ENCODE results near the gene FLACC1. TPM values are rescaled to one million over a fixed set of nuclear protein-coding genes. Genes with fewer than 3 reads are reported as not detected.

The FLACC1 gene
- total RNA-seq, 2 donors from 2014 or later, result 0.79 to 0.91 TPM

DNA sequence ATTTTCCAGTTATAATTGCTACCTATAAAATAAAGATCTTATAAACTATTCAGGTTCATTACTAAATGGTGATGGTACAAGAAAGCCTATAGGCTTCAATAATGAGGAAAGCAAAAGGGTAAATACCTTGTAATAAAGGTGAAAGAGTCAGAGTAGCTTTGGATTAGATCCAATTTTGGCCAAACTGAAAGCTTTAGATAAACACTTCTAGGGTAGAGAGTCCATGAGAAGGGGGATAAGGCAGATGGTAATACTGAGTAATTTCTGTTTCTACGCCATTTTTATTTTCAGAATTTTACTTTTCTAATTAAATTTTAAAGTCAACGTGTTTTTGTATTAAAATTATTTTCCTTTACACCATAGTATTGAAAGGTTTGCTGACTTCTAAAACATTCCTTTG lies 87.4 kb downstream of the FLACC1 start:
- H3K9me3 Mint-ChIP-seq, result no peaks in the 10 kb centered on the region
- H3K27me3 ChIP-seq (ENCODE audit: control insufficient read depth, insufficient read depth, low read length, poor library complexity, severe bottlenecking), result no peaks in the 10 kb centered on the region
- TF ChIP-seq, protein P1, sequence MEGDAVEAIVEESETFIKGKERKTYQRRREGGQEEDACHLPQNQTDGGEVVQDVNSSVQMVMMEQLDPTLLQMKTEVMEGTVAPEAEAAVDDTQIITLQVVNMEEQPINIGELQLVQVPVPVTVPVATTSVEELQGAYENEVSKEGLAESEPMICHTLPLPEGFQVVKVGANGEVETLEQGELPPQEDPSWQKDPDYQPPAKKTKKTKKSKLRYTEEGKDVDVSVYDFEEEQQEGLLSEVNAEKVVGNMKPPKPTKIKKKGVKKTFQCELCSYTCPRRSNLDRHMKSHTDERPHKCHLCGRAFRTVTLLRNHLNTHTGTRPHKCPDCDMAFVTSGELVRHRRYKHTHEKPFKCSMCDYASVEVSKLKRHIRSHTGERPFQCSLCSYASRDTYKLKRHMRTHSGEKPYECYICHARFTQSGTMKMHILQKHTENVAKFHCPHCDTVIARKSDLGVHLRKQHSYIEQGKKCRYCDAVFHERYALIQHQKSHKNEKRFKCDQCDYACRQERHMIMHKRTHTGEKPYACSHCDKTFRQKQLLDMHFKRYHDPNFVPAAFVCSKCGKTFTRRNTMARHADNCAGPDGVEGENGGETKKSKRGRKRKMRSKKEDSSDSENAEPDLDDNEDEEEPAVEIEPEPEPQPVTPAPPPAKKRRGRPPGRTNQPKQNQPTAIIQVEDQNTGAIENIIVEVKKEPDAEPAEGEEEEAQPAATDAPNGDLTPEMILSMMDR (conservative IDR thresholded peaks at IDR 0.05), result no peak
- H3K36me3 ChIP-seq (ENCODE audit: control insufficient read depth, insufficient read depth, low read length), result no peaks in the 10 kb centered on the region
- H3K4me3 ChIP-seq (ENCODE audit: low read length), result no peak overlapping the region
- no CpG with 5 or more reads among the region's 2 CpGs for WGBS, 2 experiments (ENCODE audit: insufficient coverage in 1 of 2, insufficient read length in 1 of 2)
- H3K4me1 ChIP-seq (ENCODE audit: control insufficient read depth, insufficient read depth, low read length), result no peaks in the 10 kb centered on the region
- no peaks in the 10 kb centered on the region for H3K9me3 ChIP-seq (ENCODE audit: control insufficient read depth, low read length)
- H3K27ac ChIP-seq (ENCODE audit: low read depth, low read length), result no peak overlapping the region
- H3K9ac ChIP-seq (ENCODE audit: extremely low read depth, low read length, poor library complexity, severe bottlenecking), result no peak overlapping the region
- H3K36me3 Mint-ChIP-seq (ENCODE audit: low read depth), result no peaks in the 10 kb centered on the region
- no peak for DNase-seq
- H3K27me3 Mint-ChIP-seq (ENCODE audit: insufficient read depth), result no peaks in the 10 kb centered on the region
- H3K4me1 Mint-ChIP-seq, result no peaks in the 10 kb centered on the region
- H3K4me3 Mint-ChIP-seq, result no peak overlapping the region
- no peak overlapping the region for H3K27ac Mint-ChIP-seq

DNA sequence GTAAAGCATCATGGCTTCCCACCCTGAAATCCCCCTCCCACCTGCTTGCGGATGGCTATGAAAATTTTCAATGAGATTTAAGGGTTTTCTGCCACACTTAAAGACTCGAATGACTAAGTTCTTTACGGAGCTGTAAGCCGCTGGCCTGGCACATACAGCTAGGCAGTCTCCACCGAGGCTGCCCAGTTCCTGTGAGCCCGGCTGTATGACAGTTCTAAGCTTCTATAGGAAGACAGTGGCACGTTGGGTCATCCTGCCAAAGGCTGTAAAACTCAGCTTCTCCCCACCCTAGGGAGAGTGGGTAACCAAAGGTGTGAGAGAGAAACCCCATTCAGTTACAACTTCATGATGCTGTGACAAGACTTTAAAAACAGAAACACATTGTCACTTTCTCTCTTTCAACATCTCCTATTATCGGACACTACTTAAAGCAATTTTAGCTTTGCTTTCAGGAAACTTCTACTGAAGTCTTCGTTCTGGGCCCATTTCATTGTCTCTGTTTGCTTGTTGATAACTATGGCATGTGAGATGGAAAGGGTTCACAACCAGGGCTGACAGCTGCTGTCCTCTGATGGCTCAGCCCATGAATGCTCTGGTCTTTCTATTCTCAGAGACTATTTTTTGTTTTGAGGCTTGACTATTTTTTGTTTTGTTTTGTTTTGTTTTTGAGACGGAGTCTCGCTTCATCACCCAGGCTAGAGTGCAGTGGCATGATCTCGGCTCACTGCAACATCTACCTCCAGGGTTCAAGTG lies 89.7 kb downstream of the FLACC1 start:
- Histone ChIP-seq H3K4me1 (ENCODE audit: control insufficient read depth, insufficient read depth, low read length) (no peaks in the 10 kb centered on the region), H3K36me3 (ENCODE audit: control insufficient read depth, insufficient read depth, low read length) (no peaks in the 10 kb centered on the region), H3K27me3 (ENCODE audit: control insufficient read depth, insufficient read depth, low read length, poor library complexity, severe bottlenecking) (no peaks in the 10 kb centered on the region), H3K9me3 (ENCODE audit: control insufficient read depth, low read length) (no peaks in the 10 kb centered on the region), H3K9ac (ENCODE audit: extremely low read depth, low read length, poor library complexity, severe bottlenecking) (no peak overlapping the region), H3K4me3 (ENCODE audit: low read length) (no peak overlapping the region), H3K27ac (ENCODE audit: low read depth, low read length) (no peak overlapping the region)
- Mint-ChIP-seq H3K4me3 (no peak overlapping the region), H3K4me1 (no peaks in the 10 kb centered on the region), H3K9me3 (no peaks in the 10 kb centered on the region), H3K36me3 (ENCODE audit: low read depth) (no peaks in the 10 kb centered on the region), H3K27ac (no peak overlapping the region), H3K27me3 (ENCODE audit: insufficient read depth) (no peaks in the 10 kb centered on the region)
- TF ChIP-seq, protein P1 (conservative IDR thresholded peaks at IDR 0.05), result no peak
- WGBS, 2 experiments (ENCODE audit: insufficient coverage in 1 of 2, insufficient read length in 1 of 2), result 94 to 99% methylated on average over 8 to 12 of the region's 12 CpGs
- no peak for DNase-seq

DNA sequence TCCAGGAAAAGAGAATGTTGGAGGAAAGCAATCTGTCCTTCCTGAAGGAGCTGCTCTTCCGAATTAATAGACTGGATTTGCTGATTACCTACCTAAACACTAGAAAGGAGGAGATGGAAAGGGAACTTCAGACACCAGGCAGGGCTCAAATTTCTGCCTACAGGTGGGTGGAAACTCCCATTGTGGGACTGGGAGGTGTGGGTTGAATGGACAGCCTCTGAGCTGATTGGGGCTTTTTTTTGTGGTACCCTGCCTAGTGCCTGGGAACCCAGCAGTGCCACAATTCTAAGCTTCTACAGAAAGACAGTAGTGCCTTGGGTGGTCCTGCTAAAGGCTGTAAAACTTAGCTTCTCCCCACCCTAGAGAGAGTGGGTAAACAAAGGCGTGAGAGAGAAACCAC lies 90.5 kb downstream of the FLACC1 start:
- H3K4me3 ChIP-seq (ENCODE audit: low read length), result no peak overlapping the region
- no peak overlapping the region for H3K9ac ChIP-seq (ENCODE audit: extremely low read depth, low read length, poor library complexity, severe bottlenecking)
- no peaks in the 10 kb centered on the region for H3K9me3 ChIP-seq (ENCODE audit: control insufficient read depth, low read length)
- no peaks in the 10 kb centered on the region for H3K27me3 Mint-ChIP-seq (ENCODE audit: insufficient read depth)
- no peaks in the 10 kb centered on the region for H3K4me1 Mint-ChIP-seq
- H3K27ac ChIP-seq (ENCODE audit: low read depth, low read length), result no peak overlapping the region
- no peak for DNase-seq
- 96% methylated on average over 2 of the region's 2 CpGs; no CpG with 5 or more reads in 1 of the 2 experiments for WGBS, 2 experiments (ENCODE audit: insufficient coverage in 1 of 2, insufficient read length in 1 of 2)
- H3K36me3 ChIP-seq (ENCODE audit: control insufficient read depth, insufficient read depth, low read length), result no peaks in the 10 kb centered on the region
- H3K27me3 ChIP-seq (ENCODE audit: control insufficient read depth, insufficient read depth, low read length, poor library complexity, severe bottlenecking), result no peaks in the 10 kb centered on the region
- no peaks in the 10 kb centered on the region for H3K4me1 ChIP-seq (ENCODE audit: control insufficient read depth, insufficient read depth, low read length)
- H3K9me3 Mint-ChIP-seq, result no peaks in the 10 kb centered on the region
- no peak overlapping the region for H3K27ac Mint-ChIP-seq
- H3K36me3 Mint-ChIP-seq (ENCODE audit: low read depth), result no peaks in the 10 kb centered on the region
- TF ChIP-seq, protein P1 (conservative IDR thresholded peaks at IDR 0.05), result no peak
- no peak overlapping the region for H3K4me3 Mint-ChIP-seq

All from endodermal cell (in vitro differentiated cells).